Endothelial cell of umbilical vein (primary cell): ENCODE measurements around the gene LDLRAD2.

Source experiments
- CTCF ChIP-seq, 2 donors: IDR thresholded peaks; 1 replicate in 1 of 2; 2 replicates in 1 of 2; pipeline ENCODE4 v1.5.1; 2011; ENCODE audit warnings: low read length in 2 of 2, mild to moderate bottlenecking in 2 of 2, moderate library complexity in 2 of 2, control low read depth in 1 of 2, inconsistent platforms in 1 of 2, low read depth in 1 of 2; ENCODE audit not compliant: insufficient read depth in 1 of 2; ENCODE audit errors: extremely low read depth in 1 of 2
- EZH2 ChIP-seq: IDR thresholded peaks from 2 replicates; pipeline ENCODE4 v1.6.1; 2012; ENCODE audit warnings: borderline replicate concordance, low read depth, mild to moderate bottlenecking, moderate library complexity, low read length, inconsistent platforms; ENCODE audit not compliant: severe bottlenecking

- TF ChIP-seq CTCF (IDR thresholded peaks at IDR 0.05; ENCODE audit: extremely low read depth in 1 of 2, insufficient read depth in 1 of 2, low read depth in 1 of 2, low read length in 2 of 2), result no peak
- no peak for TF ChIP-seq EZH2
Observed at GRCh38 chr1:21865609-21865942, 53.5 kb downstream of the LDLRAD2 start.
